ENCODE data around the gene PHYHIPL.

PHYHIPL gene

DNA sequence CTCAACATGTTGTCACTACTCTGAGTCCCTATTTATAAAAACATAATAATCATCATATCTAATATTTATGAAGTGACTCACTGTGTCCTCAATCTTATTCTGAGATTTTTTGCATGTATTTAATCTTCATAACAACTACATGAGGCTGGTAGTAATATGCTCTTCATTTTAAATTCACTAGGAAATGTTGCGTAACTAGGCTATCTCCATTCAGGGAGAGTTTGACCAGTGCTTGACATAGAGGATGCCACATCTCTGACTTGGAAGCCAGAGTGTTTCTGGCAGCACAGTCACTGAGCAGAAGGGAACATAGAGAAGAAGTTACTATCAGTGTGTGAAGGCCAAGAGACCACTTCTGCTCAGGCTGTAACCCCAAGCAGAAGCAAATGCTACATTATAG, 97.0 kb downstream of the PHYHIPL start:
- no peak overlapping the region for H3K4me3 ChIP-seq (replicated peaks; ENCODE audit: low read depth, low read length)
- TF ChIP-seq, protein P1, sequence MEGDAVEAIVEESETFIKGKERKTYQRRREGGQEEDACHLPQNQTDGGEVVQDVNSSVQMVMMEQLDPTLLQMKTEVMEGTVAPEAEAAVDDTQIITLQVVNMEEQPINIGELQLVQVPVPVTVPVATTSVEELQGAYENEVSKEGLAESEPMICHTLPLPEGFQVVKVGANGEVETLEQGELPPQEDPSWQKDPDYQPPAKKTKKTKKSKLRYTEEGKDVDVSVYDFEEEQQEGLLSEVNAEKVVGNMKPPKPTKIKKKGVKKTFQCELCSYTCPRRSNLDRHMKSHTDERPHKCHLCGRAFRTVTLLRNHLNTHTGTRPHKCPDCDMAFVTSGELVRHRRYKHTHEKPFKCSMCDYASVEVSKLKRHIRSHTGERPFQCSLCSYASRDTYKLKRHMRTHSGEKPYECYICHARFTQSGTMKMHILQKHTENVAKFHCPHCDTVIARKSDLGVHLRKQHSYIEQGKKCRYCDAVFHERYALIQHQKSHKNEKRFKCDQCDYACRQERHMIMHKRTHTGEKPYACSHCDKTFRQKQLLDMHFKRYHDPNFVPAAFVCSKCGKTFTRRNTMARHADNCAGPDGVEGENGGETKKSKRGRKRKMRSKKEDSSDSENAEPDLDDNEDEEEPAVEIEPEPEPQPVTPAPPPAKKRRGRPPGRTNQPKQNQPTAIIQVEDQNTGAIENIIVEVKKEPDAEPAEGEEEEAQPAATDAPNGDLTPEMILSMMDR (IDR thresholded peaks at IDR 0.05; ENCODE audit: low read depth, low read length, missing control alignments) = no peak
- DNase-seq (ENCODE audit: extremely low read depth, low read depth) = no peak

DNA sequence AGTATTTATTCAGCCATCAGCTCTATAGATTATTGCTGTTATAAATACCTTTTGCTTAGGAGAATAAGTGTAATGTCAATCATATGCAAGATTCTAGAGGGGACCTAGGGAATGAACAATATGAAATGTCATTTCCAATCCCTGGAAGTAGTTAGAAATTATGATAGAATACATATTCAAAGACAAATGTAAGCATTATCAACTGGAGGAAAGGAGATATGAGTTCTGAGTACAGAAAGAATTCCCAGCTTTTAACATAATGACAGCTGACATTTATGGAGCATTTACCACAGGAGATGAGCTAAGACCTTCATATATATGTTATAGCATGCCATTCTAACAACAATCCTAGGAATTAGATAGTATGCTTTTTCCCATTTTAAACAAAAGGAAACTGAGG, 99.7 kb downstream of the PHYHIPL start:
- no peak overlapping the region for H3K4me3 ChIP-seq (replicated peaks; ENCODE audit: low read depth, low read length)
- DNase-seq (ENCODE audit: extremely low read depth, low read depth) = no peak
- TF ChIP-seq, protein P1 (IDR thresholded peaks at IDR 0.05; ENCODE audit: low read depth, low read length, missing control alignments) = no peak

DNA sequence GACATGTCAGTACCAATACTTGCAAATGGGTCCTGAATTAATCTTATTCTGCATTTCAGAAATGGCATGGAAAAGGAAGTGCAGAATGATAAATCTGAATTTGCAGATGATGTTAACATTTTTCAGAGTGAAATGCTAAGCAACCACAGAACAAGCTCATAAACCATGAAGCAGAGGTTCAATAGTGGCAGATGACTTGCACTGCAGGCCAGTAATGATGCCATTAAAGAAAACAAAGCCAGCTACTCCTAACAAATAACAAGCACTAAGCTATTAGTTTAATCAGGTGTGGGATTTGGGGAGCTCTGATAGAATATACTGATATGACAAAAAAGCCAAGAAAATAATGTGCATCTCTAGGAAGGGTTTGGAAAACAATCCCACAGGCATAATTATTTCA, 100.5 kb downstream of the PHYHIPL start:
- no peak for DNase-seq (ENCODE audit: extremely low read depth, low read depth)
- H3K4me3 ChIP-seq (replicated peaks; ENCODE audit: low read depth, low read length) = no peak overlapping the region
- TF ChIP-seq, protein P1 (IDR thresholded peaks at IDR 0.05; ENCODE audit: low read depth, low read length, missing control alignments) = no peak

DNA sequence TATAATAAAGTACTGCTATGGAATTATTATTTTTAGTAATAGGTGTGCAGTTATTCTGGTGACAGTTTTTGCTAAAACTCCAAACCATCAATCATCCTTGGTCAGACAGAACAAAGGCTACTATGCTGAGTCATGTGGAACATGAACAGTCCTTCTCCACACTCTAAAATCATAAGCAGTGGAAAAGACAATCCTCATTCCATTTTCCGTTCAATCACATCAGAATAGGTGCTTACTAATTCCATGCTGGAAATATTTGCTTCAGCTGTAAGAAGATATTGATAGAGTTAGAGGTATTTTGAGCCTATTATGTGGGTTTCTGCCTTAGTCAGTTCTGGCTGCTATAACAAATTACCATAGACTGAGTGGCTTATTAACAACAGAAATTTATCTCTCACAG, 103.0 kb downstream of the PHYHIPL start:
- no peak for DNase-seq (ENCODE audit: extremely low read depth, low read depth)
- no peak overlapping the region for H3K4me3 ChIP-seq (replicated peaks; ENCODE audit: low read depth, low read length)
- TF ChIP-seq, protein P1 (IDR thresholded peaks at IDR 0.05; ENCODE audit: low read depth, low read length, missing control alignments) = no peak

DNA sequence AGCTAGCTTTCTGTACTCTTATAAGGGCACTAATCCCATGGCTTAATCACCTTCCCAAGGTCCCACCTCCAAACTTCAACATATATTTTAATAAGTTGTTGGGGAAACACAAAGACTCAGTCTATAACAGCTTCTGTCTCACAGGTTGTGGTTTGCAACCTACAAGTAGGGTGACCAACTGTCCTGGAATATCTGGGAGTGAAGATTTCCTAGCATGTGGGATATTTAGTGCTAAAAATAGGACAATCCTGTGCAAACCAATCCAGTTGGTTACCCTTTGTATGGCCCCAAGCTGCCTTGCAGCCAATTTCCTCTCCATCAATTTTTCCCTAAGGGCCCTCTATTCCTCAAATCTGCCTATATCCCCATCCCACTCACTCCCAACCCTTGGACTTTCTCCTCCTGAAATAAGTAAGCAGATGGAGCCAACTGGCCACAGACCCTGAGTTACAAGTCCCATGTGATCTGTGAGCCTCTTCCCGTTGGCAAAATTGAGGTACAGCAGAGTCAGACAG, 103.6 kb downstream of the PHYHIPL start:
- TF ChIP-seq, protein P1 (IDR thresholded peaks at IDR 0.05; ENCODE audit: low read depth, low read length, missing control alignments) = no peak
- H3K4me3 ChIP-seq (replicated peaks; ENCODE audit: low read depth, low read length) = no peak overlapping the region
- DNase-seq (ENCODE audit: extremely low read depth, low read depth) = no peak

DNA sequence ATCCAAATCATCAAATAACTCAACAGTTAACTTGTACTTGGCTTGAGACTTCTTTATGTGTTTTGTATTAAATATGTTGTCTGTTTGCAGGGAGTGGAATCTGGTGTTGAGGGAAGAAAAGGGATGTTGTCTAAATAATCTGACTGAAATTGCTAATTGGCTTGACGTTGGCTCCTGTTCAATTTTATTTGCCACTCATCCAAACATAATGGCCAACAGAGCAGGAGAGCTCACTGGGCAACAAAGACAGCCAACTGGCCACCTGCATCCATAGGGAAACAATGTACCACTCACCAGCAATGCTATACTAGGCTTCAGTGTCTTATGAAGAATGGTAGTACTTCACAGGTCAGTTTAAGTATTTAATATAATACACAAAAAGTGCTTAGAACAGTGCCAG, 105.4 kb downstream of the PHYHIPL start:
- TF ChIP-seq, protein P1 (IDR thresholded peaks at IDR 0.05; ENCODE audit: low read depth, low read length, missing control alignments) = no peak
- no peak overlapping the region for H3K4me3 ChIP-seq (replicated peaks; ENCODE audit: low read depth, low read length)
- DNase-seq (ENCODE audit: extremely low read depth, low read depth) = no peak

DNA sequence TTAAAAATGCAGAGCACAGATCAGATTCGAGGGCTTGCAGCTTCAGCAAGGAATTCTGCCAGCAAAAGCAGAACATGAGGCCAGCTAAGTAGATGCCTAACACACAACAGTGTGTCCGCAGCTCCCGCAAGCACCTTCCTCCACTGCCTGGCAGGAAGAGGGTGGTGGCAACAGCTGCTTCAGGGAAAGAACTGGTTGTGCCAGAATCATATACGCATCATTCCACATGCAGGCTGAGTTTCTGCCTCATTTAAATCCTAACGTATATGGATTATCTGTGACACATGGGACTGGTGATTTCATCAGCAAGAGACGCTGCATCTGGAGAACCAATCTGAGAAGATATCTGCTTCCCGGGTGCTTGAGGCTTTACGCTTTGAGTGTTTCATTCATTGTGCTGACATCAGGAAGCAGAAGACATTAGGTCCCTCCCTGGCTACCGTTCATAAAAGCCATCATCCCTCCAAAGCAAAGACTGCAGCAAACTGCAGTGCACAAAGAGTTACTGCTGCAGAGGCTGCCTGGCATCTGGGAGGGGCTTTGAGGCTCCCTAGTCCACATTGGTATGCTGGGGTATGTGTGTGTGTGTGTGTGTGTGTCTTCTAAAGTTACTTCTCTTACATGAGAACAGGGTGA, 107.1 kb downstream of the PHYHIPL start:
- TF ChIP-seq, protein P1 (IDR thresholded peaks at IDR 0.05; ENCODE audit: low read depth, low read length, missing control alignments) = no peak
- no peak for DNase-seq (ENCODE audit: extremely low read depth, low read depth)
- H3K4me3 ChIP-seq (replicated peaks; ENCODE audit: low read depth, low read length) = no peak overlapping the region
